Astrocyte of the cerebellum (primary cell): ENCODE data around the gene NCR2.

Experiments
- DNase-seq: peaks from one replicate; pipeline ENCODE4 v3.0.0-alpha.2; 2011; ENCODE audit warnings: low read depth
- H3K4me3 ChIP-seq: 2 replicates; pipeline ENCODE4 v1.5.1; 2011; ENCODE audit warnings: mild to moderate bottlenecking, low read depth, low read length, moderate library complexity
- in situ Hi-C: cut with HindIII; loops from 2 replicates; pipeline ENCODE4 v1.10.0; 2017; ENCODE audit warnings: low sequenced_read_pairs
- TF ChIP-seq, protein P1 (sequence below): IDR thresholded peaks from 2 replicates; pipeline ENCODE4 v1.5.1; 2012; ENCODE audit warnings: low read length, low read depth, moderate library complexity, mild to moderate bottlenecking; ENCODE audit errors: missing control alignments

The NCR2 gene

GRCh38 chr6:41315943-41316620 lies 19.3 kb upstream of the NCR2 start:
- TF ChIP-seq, protein P1, sequence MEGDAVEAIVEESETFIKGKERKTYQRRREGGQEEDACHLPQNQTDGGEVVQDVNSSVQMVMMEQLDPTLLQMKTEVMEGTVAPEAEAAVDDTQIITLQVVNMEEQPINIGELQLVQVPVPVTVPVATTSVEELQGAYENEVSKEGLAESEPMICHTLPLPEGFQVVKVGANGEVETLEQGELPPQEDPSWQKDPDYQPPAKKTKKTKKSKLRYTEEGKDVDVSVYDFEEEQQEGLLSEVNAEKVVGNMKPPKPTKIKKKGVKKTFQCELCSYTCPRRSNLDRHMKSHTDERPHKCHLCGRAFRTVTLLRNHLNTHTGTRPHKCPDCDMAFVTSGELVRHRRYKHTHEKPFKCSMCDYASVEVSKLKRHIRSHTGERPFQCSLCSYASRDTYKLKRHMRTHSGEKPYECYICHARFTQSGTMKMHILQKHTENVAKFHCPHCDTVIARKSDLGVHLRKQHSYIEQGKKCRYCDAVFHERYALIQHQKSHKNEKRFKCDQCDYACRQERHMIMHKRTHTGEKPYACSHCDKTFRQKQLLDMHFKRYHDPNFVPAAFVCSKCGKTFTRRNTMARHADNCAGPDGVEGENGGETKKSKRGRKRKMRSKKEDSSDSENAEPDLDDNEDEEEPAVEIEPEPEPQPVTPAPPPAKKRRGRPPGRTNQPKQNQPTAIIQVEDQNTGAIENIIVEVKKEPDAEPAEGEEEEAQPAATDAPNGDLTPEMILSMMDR, result no peak
- DNase-seq, result no peak
- H3K4me3 ChIP-seq, result no peak overlapping the region
- in situ Hi-C loops, result no loop called here

DNA sequence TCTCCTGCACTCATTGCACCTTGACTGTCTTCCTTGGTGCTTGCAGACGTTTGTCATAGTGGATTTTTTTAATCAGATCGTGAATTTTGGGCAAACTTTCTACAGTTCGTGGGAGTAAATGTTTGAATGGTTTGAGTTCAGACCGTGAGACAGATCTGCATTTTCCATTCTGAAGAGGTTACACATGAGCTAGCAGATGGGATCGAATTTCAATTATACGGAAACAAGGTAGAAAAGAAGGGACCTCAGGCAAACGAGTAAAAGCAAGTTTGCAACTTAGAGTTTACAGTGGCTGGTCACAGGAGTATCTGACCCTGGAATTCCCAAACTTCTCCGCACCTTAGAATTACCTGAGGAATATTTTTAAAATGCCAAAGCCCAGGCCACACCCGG lies 17.2 kb upstream of the NCR2 start:
- TF ChIP-seq, protein P1, result no peak
- H3K4me3 ChIP-seq, result no peak overlapping the region
- DNase-seq, result no peak
- in situ Hi-C loops, result no loop called here

- peak overlapping the region; percentile 19 for H3K4me3 ChIP-seq
- DNase-seq, result peak; percentile 11
- TF ChIP-seq, protein P1, result peak; percentile 99
- in situ Hi-C loops, result no loop called here
Observed at GRCh38 chr6:41318654-41319565, 16.5 kb upstream of the NCR2 start.

DNA sequence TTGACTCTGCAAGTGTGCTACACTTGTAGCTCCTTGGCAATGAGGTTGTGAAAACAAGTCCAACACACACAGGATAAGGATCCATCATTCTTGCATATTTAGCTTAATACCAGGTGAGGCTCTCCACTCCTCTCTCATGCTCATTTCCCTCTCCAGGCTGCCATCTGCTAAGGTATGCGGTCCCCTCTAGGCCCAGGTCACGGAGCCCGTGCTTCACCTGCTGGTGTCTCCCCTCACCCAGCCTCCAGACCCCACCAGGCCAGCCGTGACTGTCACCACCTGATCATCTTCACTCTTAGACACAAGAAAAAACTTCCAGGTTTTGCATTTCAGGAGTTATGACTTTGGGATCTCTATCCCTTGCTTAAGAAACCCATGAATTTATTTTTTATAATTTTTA lies 14.2 kb upstream of the NCR2 start:
- H3K4me3 ChIP-seq, result no peak overlapping the region
- in situ Hi-C loops, result no loop called here

GRCh38 chr6:41325446-41326066 lies 9.9 kb upstream of the NCR2 start:
- no peak for DNase-seq
- TF ChIP-seq, protein P1, result no peak
- no peak overlapping the region for H3K4me3 ChIP-seq
- in situ Hi-C loops, result no loop called here

More for the DNA sequence above, 14.2 kb upstream of the NCR2 start:
- DNase-seq, result no peak
- TF ChIP-seq, protein P1, result no peak

- H3K4me3 ChIP-seq, result no peak overlapping the region
- in situ Hi-C loops, result no loop called here
- TF ChIP-seq, protein P1, result no peak
- DNase-seq, result no peak
Observed at GRCh38 chr6:41326092-41326491, 9.3 kb upstream of the NCR2 start.
